GM18868 (cell line): ENCODE measurements around the gene DYNC1H1.
"Not testable (repeated sequence)": the region's sequence is repeated elsewhere in the genome, so short reads cannot be mapped to it uniquely, and the experiment has no call there.

Experiments
- ATAC-seq: cut with Tn5 transposase; IDR thresholded peaks from one replicate; pipeline ENCODE4 v1.9.1; 2021; ENCODE audit warnings: mild to moderate bottlenecking, moderate library complexity; ENCODE audit not compliant: unreplicated experiment

DYNC1H1 gene

GRCh38 chr14:101963052-101963451, 1.3 kb upstream of the DYNC1H1 start:
- ATAC-seq = no peak

- ATAC-seq = peak; percentile 1
Measured at GRCh38 chr14:101963656-101964296, 597 bp upstream of the DYNC1H1 start.

DNA sequence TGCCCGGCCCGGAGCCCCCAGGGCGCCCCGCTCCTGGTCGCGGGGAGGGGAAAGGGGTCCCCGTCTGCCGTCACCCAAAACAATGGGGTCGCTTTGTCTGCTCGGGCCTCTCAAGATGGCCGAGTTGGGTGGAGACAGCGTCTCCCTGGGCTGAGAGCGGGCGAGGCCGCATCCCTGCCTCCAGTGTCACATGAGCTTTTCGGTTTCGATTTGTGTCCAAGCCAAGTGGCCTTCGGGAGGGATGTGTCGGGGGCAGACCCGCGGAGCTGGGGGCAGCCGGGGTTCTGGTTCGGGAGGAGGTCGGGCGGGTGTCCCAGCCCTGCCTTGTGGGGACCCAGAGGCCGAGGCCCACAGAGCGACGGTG, 790 bp downstream of the DYNC1H1 start:
- ATAC-seq = peak; percentile 32

DNA sequence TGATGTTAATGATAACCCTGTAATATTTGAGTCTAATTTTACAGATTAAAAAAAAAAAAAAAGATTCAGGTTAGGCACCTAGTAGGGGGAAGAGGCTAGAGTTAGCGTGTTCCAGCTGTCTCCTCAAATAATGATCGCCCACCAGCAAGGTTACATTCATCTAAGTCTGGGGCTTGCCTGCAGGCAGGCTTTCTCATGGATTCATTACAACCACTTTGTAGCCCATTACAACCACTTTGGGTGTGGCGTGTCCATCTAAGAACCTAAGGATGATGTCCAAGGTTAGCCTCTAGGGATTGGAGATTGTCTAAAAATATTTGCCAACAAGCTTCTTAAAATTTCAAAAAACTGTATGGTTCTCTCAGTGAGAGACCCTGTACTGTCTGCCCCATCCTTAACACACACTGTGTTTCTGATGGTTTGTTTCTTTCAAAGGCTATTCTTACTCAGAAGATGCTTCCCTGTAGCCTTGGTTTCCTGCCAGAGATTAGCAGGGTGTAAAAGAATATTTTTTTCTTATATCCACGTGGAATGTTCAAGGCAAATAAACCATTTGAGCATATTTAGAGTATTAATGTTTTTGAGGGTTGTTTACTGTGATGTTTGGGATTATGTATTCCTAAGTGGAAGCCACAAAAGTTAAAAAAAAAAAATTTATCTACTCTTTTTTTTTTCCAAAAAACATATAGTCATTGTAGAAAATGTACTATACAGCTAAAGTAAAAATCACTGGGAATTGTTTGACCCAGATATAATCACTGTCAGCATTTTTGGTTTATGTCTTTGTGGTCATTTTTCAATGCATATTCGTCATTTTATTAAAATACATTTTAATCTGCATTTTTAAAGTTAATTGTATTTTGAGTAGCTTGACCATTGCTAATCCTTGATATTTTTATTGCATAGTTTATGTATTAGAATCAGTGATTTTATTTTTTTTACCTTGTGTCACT, 1.7 kb downstream of the DYNC1H1 start:
- no peak for ATAC-seq

- ATAC-seq = no peak
Measured at GRCh38 chr14:101966742-101967141, 2.4 kb downstream of the DYNC1H1 start.

GRCh38 chr14:101968186-101968585, 3.8 kb downstream of the DYNC1H1 start:
- no peak for ATAC-seq

GRCh38 chr14:101969481-101969880, 5.1 kb downstream of the DYNC1H1 start:
- ATAC-seq = no peak

GRCh38 chr14:101970830-101971400, 6.5 kb downstream of the DYNC1H1 start:
- ATAC-seq = no peak

DNA sequence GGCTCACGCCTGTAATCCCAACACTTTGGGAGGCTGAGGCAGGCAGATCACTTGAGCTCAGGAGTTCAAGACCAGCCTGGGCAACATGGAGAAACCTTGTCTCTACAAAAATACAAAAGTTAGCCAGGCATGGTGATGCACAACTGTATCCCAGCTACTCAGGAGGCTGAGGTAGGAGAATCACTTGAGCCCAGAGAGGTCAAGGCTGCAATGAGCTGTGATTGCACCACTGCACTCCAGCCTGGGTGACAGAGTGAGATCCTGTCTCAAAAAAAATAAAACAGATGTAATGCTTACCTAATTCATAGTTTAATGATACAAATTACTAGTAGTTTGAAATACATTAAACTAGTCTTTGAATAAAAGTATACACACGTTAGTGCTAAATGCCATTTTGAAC, 7.1 kb downstream of the DYNC1H1 start:
- not testable (repeated sequence) for ATAC-seq

GRCh38 chr14:101972126-101972866, 7.9 kb downstream of the DYNC1H1 start:
- ATAC-seq = no peak

DNA sequence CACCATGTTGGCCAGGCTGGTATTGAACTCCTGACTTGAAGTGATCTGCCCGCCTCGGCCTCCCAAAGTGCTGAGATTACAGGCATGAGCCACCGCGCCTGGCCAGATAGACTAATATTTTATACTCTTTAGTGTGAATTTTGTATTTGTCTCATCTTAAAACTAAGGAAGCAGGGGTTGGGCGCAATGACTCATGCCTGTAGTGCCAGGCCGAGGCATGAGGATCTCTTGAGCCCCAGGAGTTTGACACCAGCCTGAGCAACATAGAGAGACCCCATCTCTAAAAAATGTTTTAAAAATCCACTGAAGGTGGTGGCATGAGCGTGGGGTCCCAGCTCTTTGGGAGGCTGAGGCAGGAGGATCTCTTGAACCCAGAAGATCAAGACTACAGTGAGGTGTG, 9.0 kb downstream of the DYNC1H1 start:
- ATAC-seq = no peak

GRCh38 chr14:101975231-101975630, 10.9 kb downstream of the DYNC1H1 start:
- ATAC-seq = no peak

DNA sequence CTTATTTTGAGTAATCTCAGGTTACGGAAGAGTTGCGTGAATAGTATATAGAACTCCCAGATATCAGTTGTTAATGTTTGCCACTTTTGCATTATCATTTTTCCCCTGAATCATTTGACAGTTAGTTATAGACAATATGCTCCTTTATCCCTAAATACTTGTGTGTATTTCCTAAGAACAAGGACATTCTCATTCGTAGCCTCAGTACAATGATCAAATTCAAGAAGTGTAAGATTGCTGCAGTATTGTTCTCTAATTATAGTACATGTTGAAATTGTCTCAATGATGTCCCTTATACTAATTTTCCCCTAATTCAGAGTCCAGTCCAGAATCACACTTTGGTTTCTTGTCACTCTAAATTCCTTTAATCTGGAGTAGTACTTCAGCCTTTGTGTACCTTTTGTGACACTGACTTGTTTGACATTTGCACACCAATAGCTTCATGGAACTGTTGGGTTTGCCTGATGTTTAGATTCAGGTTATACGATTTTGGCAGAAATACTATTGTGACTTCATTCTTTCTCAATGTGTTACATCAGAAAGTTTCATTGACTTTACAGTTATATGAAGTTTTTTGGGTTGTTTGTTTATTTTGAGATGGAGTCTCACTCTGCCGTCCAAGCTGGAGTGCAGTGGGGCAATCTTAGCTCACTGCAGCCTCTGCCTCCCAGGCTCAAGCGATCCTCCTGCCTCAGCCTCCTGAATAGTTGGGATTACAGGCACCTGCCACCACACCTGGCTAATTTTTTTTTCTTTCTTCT, 13.1 kb downstream of the DYNC1H1 start:
- ATAC-seq = no peak

- no peak for ATAC-seq
Measured at GRCh38 chr14:101979666-101980065, 15.3 kb downstream of the DYNC1H1 start.

DNA sequence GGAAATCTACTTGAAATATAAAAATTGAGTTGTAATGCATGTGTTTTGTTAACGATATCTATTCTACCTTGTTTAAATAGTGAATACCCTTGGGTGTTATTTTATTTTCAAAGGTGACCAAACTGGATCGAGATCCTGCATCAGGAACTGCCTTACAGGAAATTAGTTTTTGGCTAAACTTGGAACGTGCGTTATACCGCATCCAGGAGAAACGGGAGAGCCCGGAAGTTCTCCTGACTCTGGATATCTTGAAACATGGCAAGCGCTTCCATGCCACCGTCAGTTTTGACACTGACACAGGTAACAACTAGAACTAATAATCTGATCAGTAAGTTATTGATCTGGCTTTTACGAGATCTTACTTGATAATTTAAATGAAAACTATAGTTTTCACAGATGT, 15.9 kb downstream of the DYNC1H1 start:
- ATAC-seq = no peak

GRCh38 chr14:101980700-101981099, 16.3 kb downstream of the DYNC1H1 start:
- ATAC-seq = peak; percentile 98

GRCh38 chr14:101982621-101983020, 18.2 kb downstream of the DYNC1H1 start:
- no peak for ATAC-seq

DNA sequence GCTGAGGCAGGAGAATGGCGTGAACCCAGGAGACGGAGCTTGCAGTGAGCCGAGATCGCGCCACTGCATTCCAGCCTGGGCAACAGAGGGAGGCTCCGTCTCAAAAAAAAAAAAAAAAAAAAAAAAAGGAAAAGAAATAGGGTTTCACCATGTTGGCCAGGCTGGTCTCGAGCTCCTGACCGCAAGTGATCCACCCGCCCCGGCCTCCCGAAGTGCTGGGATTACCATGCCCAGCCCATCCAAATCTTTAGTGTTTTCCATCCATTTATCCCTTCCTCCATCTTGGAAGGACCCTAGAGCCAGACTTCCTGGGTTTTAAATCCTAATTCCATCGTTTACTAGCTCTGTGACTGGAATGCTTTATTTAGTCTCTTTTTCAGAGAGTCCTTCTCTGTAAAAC, 20.5 kb downstream of the DYNC1H1 start:
- not testable (repeated sequence) for ATAC-seq

DNA sequence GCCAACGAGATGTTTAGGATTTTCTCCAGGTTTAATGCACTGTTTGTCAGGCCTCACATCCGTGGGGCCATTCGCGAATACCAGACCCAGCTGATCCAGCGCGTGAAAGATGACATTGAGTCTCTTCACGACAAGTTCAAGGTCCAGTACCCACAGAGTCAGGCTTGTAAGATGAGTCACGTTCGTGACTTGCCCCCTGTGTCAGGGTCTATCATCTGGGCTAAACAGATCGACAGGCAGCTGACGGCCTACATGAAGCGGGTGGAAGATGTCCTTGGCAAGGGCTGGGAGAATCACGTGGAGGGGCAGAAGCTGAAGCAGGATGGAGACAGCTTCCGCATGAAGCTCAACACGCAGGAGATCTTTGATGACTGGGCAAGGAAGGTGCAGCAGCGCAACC, 21.6 kb downstream of the DYNC1H1 start:
- no peak for ATAC-seq

- no peak for ATAC-seq
Measured at GRCh38 chr14:101986953-101987352, 22.6 kb downstream of the DYNC1H1 start.
